Hematopoietic multipotent progenitor cell treated with erythropoietin and hydrocortisone succinate and interleukin-3 and kit ligand, for 4 days (in vitro differentiated cells): Measurements from ENCODE around the gene MBD3L3.
"Not testable (repeated sequence)": the region's sequence is repeated elsewhere in the genome, so short reads cannot be mapped to it uniquely, and the experiment has no call there.

Experiments
- DNase-seq: peaks from one replicate; pipeline ENCODE4 v3.0.0-alpha.2; 2015

The MBD3L3 gene

DNA sequence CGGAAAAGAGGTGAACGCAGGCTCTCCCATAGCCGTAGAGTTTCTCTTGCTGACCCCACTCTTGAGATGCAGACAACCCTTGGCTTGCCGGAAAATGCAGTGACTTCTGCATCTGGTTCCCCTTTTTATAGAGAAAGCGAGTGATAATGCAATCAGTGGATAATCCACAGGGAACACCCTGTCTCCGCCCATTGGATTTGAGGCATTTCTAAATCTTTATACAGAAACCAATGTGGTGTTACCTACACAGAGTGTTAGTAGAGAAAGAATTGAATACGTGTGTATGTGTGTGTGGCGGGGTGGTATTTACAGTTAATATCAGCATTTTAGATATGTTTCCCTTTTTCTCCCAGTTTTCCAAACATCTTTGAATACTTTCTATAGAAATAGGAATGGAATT lies at the start of gene MBD3L3:
MBD3L3 (minus strand) TSS at position 101 of the 400 bp plus-strand sequence; CDS start at position 30, 71 bp downstream.
- DNase-seq: not testable (repeated sequence)

DNA sequence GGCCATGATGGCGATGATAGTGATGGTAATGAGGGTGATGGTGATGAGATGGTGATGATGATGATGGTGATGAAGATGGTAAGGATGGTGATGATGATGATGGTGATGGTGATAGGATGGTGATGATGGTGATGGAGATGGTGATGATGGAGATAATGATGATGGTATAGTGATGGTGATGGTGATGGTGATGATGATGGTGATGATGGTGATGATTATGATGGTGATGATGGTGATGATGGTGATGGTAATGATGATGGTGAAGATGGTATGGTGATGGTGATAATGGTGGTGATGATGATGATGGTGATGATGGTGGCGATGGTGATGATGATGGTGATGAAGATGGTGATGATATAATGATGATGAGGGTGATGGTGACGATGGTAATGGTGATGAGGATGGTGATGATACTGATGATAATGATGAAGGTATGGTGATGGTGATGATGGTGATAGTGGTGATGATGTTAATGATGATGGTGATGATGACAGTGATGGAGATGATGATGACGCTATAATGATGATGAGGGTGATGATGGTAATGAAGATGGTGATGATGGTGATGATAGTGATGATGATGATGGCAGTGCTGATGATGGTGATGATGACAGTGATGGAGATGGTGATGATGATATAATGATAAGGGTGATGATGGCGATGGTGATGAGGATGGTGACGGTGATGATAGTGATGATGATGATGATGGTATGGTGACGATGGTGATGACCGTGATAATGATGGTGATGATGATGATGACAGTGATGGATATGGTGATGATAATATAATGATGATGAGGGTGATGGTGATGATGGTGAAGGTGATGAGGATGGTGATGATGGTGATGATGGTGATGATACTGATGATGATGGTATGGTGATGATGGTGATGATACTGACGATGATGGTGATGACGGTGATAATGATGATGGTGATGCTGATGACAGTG lies 48.5 kb upstream of the MBD3L3 start:
- DNase-seq: no peak

DNA sequence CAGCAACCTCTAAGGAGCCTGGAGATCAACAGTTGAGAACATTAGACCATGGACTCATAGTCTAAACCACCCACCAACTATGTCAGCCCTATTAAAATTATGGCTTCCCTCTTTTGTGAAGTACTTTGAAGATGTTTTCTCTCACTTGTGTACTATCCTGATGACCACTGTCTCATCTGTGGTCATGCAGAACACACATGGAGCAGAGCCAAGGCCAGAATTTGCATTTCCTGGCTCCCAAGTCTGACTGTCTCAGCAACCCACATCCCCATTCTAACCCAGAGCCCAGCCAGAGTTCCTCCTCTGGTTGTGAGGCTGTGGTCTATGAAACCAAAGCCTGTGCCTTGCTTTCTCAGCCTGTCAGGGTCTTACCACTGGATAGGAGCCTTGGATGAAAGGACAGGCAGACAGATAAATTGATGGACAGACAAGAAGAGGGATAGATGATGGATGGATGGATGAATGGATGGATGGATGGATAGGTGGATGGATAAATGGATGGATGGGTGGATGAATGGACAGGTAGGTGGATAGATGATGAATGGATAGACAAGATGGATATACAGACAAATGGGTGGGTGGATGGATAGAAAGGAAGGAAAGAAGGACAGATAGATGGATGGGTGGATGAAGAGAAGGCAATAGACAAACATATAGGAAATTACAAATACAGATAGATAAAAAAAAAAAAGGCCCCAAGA lies 46.4 kb upstream of the MBD3L3 start:
- DNase-seq: peak; percentile 31

DNA sequence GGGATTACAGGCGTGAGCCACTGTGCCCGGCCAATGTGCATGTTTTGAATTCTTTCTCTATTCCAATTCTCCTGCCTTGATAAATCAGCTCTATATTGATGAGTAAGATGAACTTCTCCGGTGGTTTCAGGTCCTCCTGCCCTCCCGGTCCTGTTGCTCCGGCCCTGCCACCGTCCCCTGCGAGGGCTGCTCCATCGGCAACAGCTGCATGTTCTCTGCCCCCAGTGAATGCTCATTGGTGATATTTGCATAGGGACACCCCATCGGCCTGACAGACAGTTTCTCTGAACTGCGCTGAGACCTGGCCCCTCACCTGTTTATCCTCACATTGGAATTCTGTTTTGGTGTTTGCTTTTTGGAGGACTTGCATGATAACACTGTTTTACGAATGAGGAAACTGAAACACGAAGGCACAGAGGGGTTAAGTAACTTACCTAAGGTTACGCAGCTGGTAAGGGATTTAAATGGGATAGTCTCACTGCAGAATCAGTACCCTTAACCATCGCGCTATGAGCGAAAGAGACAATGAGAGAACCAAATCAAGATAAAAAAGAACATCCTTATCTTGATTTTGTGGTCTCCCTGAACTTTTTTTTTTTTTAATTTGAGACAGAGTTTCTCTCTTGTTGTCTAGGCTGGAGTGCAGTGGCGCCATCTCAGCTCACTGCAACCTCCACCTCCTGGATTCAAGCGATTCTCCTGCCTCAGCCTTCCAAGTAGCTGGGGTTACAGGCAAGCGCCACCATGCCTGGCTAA lies 43.2 kb upstream of the MBD3L3 start:
- peak; percentile 55 for DNase-seq

DNA sequence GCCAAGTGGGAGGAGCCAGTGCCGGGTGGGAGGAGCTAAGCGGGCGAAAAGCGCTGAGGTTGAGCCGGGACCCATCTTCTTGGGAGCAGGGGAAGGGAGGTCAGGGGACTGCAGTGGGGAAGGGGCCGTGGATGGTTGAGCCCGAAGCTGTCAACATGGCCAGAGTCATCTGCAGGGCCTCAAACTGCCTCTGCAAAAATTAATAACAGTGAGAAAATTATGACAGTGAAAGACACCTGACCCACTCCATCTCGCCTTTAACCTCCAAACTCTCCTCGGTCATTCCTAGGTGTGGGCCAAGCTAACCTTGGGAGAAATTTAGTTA lies 41.1 kb upstream of the MBD3L3 start:
- DNase-seq: no peak

DNA sequence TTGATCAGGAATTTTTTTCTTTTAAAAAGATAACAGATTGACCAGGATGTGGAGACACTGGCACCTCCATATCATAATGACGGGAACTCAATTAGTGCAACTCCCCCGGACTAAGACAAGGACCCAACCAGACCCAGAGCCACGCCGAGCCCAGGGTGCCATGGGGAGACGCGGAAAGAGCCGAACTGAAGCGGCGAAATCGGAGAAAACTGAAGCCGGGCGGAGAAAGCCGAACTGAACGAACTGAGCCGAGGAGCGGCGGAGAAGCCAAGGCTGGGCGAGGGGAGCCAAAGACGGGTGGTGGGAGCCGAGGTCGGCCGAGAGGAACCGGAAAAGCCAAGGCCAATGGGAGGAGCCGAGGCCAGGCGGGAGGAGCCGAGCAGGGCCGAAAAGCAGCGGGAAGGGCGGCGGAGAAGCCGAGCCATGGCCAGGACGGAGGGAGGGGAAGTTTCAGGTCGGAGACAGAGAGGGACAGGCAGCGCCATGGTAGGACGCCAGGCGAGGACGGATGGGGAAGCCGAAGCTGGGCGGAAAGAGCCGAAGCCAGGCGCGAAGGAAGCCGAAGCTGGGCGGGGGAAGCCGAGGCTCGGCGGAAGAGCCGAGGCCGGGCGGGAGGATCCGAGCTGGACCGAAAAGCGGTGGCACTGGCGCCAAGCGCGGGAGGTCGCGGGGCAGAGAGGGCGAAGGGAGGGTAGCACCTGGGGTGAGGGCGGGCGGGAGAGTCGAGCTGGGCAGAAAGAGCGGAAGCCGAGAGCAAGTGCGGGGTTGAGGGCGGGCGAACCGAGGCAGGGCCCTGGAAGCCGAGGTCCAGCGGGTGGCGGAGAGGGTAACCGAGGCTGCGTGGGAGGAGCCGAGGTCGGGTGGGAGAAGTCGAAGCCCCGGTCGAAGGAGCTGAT lies 40.5 kb upstream of the MBD3L3 start:
- DNase-seq: peak; percentile 97

DNA sequence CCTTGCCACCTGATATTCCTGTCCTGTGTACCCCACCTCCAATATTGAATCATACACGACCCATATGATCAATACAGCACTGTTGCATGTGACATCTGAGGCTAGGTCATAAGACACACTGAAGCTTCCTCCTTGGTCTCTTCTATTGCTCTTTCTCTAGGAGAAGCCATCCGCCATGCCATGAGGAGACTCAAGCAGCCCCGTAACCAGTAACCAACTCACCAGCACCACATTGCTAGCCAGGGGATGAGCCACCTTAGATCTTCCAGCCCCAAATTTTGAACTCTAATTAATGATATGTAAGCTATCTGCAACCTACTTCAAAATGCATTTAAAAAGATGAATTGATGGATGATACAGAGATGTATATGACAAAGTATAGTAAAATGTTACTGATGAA lies 39.6 kb upstream of the MBD3L3 start:
- DNase-seq: peak; percentile 23

DNA sequence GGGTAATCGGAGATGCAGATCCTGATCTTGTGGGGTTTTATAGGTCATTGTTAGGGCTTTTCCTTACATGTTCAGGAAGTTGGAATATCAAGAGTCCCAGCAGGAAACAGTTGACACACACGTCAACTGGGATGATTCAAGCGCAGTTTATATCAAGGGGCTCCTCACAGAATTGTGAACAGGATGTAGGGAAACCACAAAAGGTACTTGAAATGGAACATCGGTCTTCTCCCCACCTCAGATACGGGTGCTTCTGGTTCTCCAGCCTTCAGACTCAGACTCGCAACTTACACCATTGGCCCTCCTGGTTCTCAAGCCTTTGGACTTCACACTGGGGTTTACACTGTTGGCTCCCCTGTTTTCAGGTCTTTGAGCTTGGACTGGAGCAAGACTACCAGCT lies 30.5 kb upstream of the MBD3L3 start:
- no peak for DNase-seq

DNA sequence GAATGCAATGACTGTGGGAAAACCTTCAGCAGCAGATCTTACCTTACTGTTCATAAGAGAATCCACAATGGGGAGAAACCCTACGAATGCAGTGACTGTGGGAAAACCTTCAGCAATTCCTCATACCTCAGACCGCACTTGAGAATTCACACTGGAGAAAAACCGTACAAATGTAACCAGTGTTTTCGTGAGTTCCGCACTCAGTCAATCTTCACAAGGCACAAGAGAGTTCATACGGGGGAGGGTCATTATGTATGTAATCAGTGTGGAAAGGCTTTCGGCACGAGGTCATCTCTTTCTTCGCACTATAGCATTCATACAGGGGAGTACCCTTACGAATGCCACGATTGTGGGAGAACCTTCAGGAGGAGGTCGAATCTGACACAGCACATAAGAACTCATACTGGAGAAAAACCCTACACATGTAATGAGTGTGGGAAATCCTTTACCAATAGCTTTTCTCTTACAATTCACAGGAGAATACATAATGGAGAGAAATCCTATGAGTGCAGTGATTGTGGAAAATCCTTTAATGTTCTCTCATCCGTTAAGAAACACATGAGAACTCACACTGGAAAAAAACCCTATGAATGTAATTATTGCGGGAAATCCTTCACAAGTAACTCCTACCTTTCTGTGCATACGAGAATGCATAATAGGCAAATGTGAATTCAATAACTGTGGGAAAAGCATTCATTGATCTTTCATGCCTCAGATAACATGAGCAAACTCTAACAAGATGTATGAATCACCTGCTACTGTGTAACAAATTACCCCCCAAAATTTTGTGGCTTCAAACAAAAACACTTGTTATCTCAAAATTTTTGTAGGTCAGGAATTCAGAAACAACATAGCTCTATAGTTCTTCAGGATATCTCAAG lies 24.8 kb upstream of the MBD3L3 start:
- peak; percentile 48 for DNase-seq

DNA sequence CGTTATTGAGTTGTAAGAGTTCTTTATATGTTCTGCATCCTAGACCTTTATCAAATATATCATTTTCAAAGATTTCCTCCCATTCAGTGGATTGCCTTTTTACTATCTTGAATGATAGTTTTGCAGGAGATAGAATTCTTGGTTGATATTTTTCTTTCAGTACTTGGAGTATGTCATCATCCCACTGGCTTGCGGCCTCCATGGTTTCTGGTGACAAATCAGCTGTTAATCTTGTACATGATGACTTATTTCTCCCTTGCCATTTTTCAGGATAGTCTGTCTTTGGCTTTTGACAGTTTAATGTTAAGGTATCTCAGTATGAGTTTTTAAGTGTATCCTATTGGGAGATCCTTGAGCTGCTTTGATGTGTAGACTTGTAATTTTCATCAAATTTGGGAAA lies 19.5 kb upstream of the MBD3L3 start:
- peak; percentile 22 for DNase-seq

DNA sequence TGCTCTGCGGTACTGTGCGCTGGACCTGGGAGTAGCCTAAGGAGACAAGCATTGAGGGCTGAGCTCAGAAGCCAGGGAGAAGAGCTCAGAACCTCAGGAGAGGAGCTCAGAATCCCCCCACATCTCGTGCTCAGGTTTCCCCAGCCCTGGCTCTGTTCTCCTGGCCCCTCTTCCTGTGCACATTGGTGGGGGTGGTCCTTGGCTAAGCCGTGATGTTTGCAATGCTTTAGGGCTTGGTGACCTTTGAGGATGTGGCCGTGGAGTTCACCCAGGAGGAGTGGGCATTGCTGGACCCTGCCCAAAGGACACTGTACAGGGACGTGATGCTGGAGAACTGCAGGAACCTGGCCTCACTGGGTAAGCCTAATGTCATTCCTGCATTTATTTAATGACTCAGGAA lies 17.7 kb upstream of the MBD3L3 start:
- no peak for DNase-seq

DNA sequence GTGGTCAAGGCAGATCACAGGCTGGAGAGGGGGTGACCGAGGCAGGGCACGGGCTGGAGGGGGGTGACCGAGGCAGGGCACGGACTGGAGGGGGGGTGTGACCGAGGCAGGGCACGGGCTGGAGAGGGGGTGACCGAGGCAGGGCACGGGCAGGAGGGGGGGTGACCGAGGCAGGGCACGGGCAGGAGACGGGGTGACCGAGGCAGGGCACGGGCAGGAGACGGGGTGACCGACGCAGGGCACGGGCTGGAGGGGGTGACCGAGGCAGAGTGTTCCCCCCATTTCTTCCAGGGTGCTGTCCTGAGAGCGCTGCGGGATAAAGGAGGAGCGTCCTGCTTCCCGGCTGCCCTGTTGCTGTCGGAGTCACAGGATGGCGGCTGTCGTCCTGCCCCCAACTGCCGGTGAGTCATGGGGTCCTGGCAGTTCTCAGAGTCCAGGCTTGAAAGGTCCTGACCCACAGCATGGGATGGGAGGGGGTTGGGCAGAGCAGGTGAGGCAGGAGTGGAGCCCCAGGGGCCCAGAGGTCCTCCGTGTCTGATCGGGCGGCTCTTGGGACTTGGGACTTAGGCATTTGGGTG lies 16.3 kb upstream of the MBD3L3 start:
- no peak for DNase-seq

DNA sequence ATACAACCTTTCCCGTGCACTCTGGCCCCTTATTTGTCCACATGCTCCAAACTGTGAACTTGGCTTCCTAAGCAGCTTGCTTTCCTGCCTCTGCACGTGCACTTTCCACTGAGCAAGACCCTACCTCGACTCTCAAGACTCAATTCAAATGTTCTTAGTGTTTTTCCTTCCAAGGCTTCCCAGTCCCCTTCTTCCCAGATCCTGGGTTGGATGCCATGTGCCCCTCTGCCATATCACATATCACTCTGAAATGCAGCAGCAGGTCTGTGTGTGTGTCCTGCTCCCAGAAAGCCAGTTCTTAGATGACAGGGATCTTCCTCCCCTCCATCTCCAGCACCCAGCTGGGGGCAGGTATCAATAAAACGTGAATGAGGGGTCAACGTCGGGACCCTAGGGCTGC lies 14.1 kb upstream of the MBD3L3 start:
- no peak for DNase-seq

DNA sequence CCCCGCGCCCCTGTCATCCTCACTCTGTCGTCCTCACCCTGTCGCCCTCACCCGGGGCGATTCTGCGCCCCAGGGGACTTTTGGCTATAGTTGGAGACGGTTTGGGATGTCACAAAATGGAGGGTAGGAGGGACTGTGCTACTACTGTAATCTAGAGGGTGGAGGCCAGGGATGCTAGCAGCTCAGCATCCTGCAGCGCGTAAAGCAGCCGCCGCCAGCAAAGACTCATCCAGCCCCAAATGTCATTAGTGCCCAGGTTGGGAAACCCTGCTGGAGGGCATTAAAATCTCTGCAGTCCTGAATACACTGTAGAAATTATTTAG lies 11.4 kb upstream of the MBD3L3 start:
- peak; percentile 48 for DNase-seq

DNA sequence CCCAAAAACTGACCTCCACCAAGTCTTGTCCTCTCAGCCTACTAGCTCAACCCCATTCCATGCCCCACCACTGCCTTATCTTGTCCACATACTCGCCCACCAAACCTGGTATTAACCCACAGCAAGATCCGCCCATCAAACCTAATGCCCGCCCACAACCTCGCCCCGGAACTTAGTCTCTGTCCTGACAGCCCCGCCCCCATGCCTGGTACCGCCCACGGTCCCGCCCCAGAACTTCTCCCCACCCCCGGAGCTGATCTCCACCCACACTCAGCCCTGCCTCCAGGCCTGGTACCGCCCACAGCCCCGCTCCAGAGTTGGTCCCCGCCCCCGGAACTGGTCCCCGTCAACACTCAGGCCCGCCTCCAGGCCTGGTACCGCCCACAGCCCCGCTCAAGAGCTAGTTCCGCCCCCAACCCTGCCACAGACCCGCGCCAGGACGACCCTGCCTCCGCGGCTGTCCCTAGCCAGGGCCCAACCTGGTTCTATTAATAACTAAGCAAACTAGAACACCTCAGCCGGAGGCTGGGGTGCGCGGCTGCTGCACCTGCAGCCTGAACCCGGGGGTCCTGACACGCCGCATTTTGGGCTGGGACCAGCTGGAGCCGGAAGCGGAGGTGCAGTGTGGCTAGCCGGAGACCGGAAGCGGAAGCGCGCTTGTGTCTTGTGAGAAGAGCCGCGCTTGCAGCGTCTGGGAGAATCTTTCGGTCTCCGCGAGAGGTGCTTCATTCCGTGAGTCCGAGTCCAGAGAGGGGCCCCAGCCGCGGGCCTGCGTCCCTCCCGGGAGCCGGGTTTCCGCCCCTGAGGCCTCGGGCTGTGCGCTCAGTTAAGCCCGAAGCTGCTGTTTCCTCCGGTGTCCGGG lies 10.8 kb upstream of the MBD3L3 start, which contains the start of gene ZNF557:
ZNF557 (plus strand) TSS at position 662 of the 862 bp plus-strand sequence. CDS start 5,372 bp downstream, outside the sequence.
- DNase-seq: peak; percentile 99

DNA sequence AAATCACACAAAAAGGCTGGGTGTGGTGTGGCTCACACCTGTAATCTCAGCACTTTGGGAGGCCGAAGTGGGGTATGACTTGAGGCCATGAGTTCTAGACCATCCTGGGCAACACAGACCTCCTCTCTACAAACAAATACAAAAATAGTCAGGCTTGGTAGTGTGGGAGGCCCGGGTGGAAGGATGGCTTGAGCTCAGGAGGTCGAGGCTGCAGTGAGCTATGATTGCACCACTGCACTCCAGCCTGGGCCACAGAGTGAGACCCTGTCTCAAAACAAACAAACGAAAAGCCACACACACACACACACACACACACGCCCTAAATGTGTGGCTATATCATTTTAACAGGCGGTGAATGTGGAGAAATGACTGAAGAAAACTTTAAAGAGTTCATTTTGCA lies 10.1 kb upstream of the MBD3L3 start:
- no peak for DNase-seq

DNA sequence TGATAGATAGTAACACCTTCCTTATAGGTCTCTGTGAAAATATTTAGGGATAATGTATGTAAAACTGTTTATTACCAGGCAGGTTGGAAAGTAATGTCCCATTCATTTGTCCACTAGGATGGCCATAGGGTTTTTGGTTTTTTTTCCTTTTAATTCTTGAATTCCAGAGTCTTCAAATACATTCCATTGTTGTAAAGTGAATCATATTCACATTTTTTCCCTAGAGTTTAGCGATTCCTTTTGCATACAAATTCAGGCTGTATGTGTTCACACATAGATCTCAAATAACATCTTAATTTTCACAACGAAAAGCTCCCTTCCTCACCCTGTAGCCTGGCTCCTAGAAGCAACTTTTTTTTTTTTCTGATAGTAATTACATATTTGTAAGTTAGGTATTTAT lies 9.2 kb upstream of the MBD3L3 start:
- no peak for DNase-seq

DNA sequence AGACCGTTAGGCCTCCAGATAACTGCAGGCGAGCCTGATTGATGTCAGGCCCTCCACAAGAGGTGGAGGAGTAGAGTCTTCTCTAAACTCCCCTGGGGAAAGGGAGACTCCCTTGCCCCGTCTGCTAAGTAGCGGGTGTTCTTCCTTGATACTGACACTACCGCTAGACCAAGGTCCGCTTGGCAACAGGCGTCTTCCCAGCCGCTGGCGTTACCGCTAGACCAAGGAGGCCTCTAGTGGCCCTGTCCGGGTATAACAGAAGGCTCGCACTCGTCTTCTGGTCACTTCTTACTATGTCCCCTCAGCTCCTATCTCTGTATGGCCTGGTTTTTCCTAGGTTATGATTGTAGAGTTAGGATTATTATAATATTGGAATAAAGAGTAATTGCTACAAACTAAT lies 8.6 kb upstream of the MBD3L3 start:
- DNase-seq: peak; percentile 62

DNA sequence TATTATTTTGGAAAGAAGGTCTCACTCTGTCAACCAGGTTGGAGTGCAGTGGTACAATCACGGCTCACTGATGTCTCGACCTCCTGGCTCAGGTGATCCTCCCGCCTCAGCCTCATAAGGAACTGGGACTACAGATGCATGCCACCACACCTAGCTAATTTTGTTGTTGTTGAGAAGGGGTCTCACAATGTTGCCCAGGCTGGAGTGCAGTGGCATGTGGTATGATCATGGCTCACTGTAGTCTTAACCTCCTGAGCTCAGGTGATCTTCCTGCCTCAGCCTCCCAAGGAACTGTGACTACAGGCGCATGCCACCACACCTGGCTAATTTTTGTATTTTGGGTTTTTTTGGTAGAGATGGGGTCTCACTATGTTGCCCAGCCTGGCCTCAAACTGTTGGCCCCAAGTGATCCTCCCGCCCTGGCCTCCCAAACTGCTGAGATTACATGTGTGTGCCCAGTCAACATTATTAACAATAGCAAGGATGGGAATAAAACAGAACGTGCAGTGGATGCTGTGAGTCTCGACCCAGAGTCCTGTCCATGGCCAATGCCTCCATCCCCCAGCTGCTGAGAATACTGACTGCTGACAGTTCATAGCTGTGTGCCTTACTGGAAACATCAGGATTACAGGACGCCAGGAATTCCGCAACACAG lies 5.4 kb upstream of the MBD3L3 start:
- DNase-seq: no peak
